Lower leg skin (tissue), 4 donors: ENCODE data around the gene LHFPL3. TPM values are rescaled to one million over a fixed set of nuclear protein-coding genes. Genes with fewer than 3 reads are reported as not detected.

Experiments used
- DNase-seq, 2 donors: peaks; one replicate each; pipeline ENCODE4 v3.0.0-alpha.2; 2019; ENCODE audit warnings: low spot score in 2 of 2
- H3K4me3 ChIP-seq: fragments of 200-600 bp; sonication (generic); 2 replicates; pipeline ENCODE4 v1.5.1; 2017; ENCODE audit warnings: mild to moderate bottlenecking, low read depth; ENCODE audit not compliant: poor library complexity, severe bottlenecking
- POLR2A ChIP-seq, 2 donors: fragments of 450-650 bp; IDR thresholded peaks; one replicate each; pipeline ENCODE4 v1.6.1; 2016 to 2017; ENCODE audit warnings: antibody characterized with exemption in 2 of 2, mild to moderate bottlenecking in 1 of 2, moderate library complexity in 1 of 2
- WGBS, 2 donors: methylation state at CpG; one replicate each; pipeline ENCODE4 v1.1.5; 2018; 5-methylcytosine and 5-hydroxymethylcytosine counted together
- intact Hi-C: fragments of 100-400 bp; cut with DNase I; formaldehyde crosslinking; loops from one replicate; pipeline ENCODE4 v1.15.0; 2023; ENCODE audit warnings: low total_unique reads
- total RNA-seq, 4 donors: library from RNA; depleted of rRNA; stranded (reverse); fragments of >200 nt; gene quantifications; one replicate each; pipeline ENCODE4 v1.1.0, GENCODE V29; 2016
- TF ChIP-seq, protein P1 (sequence below), 3 donors: fragments of 450-650 bp; IDR thresholded peaks; one replicate each; pipeline ENCODE4 v1.5.1; 2016; ENCODE audit warnings: antibody characterized with exemption in 3 of 3, mild to moderate bottlenecking in 3 of 3, moderate library complexity in 2 of 3

The LHFPL3 gene
- total RNA-seq, 4 donors from 2014 or later = 0.16 to 2.4 TPM; not detected in 2

DNA sequence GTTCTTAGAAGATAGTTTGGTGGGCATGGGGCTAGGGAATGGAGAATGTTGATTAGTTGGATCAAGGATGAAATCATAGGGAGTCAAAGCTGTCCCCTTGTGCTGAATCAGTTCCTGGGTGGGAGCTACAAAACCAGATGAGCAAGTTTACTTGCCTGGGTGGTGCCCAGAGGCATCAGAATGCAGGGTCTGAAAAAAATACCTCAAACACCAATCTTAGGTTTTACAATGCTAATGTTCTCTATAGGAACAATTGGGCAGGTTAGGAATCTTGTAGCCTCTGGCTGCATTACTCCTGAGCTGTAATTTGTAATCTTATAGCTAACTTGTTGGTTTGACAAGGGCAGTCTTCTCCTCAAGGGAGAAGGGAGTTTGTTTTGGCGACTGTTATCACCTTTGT, 34.4 kb downstream of the LHFPL3 start:
- H3K4me3 ChIP-seq = no peak overlapping the region
- TF ChIP-seq POLR2A (IDR thresholded peaks at IDR 0.05) = no peak
- TF ChIP-seq, protein P1, sequence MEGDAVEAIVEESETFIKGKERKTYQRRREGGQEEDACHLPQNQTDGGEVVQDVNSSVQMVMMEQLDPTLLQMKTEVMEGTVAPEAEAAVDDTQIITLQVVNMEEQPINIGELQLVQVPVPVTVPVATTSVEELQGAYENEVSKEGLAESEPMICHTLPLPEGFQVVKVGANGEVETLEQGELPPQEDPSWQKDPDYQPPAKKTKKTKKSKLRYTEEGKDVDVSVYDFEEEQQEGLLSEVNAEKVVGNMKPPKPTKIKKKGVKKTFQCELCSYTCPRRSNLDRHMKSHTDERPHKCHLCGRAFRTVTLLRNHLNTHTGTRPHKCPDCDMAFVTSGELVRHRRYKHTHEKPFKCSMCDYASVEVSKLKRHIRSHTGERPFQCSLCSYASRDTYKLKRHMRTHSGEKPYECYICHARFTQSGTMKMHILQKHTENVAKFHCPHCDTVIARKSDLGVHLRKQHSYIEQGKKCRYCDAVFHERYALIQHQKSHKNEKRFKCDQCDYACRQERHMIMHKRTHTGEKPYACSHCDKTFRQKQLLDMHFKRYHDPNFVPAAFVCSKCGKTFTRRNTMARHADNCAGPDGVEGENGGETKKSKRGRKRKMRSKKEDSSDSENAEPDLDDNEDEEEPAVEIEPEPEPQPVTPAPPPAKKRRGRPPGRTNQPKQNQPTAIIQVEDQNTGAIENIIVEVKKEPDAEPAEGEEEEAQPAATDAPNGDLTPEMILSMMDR (IDR thresholded peaks at IDR 0.05) = no peak
- no peak for DNase-seq
- 19 to 24% methylated on average over 1 of the region's 1 CpG for WGBS, 2 donors
- intact Hi-C loops = no loop called here

DNA sequence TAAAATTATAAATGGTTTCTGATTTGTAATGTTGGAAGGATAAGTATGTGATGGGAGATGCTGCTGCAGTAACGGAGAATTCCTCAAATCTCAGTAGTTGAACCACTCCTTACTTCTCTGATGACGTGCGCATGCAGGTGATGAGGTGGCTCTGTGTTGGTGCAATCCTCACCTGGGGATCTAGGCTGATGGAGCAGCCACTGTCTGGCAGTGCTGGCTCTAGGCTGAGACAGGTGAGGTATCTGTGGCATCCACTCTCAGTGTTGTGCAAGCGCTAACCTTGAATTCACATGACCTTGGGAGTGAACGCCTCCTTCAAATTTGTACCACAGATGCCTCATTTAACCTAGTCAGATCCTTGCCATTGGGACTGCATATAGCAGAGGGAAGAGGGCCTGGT, 35.0 kb downstream of the LHFPL3 start:
- TF ChIP-seq, protein P1 (IDR thresholded peaks at IDR 0.05) = no peak
- no peak for TF ChIP-seq POLR2A (IDR thresholded peaks at IDR 0.05)
- WGBS, 2 donors = 68 to 72% methylated on average over 5 of the region's 5 CpGs

DNA sequence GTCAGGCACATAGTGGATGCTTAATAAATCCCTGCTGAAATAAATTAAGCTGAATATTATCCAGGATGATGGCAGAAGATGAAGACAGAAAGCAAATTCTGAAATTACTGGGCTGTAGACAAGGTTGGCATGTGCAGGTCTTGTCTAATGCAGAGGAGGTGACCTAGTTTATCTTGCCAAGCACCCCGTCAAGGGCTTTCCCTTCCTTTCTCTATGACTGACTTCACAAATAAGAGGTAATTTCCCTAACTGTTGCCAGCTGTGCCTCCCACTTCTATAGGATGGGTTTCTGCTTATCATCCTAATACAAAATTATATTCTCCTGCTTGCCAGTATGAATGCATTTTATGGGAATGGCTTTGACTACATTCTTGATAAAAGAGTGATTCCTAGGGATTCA, 38.0 kb downstream of the LHFPL3 start:
- intact Hi-C loops = no loop called here
- no peak overlapping the region for H3K4me3 ChIP-seq
- TF ChIP-seq, protein P1 (IDR thresholded peaks at IDR 0.05) = no peak
- TF ChIP-seq POLR2A (IDR thresholded peaks at IDR 0.05) = no peak
- DNase-seq = no peak
- 15 to 50% methylated on average over 1 of the region's 1 CpG for WGBS, 2 donors

More for the DNA sequence above, 35.0 kb downstream of the LHFPL3 start:
- intact Hi-C loops = no loop called here
- H3K4me3 ChIP-seq = no peak overlapping the region
- no peak for DNase-seq

DNA sequence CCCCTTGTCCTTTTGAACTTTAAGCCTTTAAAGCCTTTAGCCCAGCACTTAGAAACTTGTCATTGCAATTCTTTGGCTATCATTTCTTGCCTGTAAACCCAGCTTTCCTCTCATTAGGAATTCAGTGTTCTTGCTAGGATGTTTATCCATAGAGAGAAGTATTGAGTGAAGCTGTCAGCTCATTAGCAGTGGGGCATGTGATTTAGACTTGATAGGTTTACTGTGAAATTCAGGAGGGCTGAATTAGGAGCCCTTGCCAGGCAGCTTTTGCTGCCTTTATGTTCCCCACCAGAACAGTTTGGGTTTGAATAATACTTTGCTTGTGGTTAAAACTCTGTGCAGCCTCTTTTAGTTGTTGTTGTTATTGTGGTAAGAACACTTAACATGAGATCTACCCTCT, 39.5 kb downstream of the LHFPL3 start:
- intact Hi-C loops = no loop called here
- DNase-seq = no peak
- H3K4me3 ChIP-seq = no peak overlapping the region
- TF ChIP-seq, protein P1 (IDR thresholded peaks at IDR 0.05) = no peak
- TF ChIP-seq POLR2A (IDR thresholded peaks at IDR 0.05) = no peak

DNA sequence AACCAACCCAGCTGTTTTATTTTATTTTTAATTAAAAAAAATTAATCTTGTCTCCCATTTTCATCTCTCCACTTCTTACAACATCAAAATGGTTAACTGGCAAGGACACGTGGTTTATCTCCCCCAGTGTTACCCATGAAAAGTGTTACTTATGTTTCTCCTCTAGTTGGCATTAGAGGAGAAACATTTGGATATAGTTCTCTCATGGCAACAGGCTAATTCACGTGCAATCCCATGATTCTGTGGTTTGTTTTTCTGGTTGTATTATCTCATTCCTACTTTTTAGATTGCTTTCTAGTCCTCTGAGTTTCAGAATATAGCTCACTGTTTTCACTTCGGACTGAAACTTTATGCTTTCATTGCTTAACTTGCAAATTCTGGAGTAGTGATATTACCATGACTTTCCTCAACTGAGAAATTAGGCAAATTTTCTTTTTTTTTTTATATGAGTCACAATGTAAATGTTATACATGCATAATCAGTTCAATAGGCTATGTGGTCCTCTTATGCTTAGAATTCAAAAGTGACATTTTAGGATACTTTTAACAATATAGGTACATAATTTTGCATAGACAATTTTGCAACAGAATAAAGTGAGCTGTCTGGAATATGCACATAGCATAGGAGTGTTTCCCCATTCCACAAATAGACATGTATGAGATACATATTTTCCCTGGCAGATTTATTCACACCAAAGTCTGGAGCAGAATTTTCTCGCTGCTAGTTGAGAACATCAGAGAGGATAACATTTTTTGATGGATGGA, 43.0 kb downstream of the LHFPL3 start:
- intact Hi-C loops = no loop called here
- WGBS, 2 donors = 46 to 55% methylated on average over 4 of the region's 4 CpGs
- no peak for DNase-seq
- no peak for TF ChIP-seq POLR2A (IDR thresholded peaks at IDR 0.05)
- TF ChIP-seq, protein P1 (IDR thresholded peaks at IDR 0.05) = no peak
- H3K4me3 ChIP-seq = no peak overlapping the region

DNA sequence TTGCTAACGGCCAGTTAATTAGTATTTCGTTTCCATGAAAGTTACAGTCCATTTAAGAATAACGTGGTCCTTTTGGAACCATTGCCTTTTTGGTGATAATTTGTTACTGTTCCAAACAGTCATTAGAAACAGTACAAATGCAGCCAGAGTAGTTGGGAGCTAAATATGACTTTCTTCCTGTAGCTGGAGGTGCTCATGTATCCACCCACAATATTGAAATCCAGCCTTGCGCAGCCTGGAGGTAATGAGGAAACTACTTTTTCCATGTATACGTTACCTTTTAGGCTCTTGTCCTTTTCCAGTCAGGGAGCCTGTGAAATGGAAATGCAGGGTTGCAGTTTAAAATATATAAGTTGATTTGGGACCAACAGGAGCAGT, 43.6 kb downstream of the LHFPL3 start:
- intact Hi-C loops = no loop called here
- DNase-seq = no peak
- H3K4me3 ChIP-seq = no peak overlapping the region
- 69 to 73% methylated on average over 5 of the region's 5 CpGs for WGBS, 2 donors
- no peak for TF ChIP-seq POLR2A (IDR thresholded peaks at IDR 0.05)
